ENCODE results near the gene POLE. TPM values are rescaled to one million over a fixed set of nuclear protein-coding genes. Genes with fewer than 3 reads are reported as not detected.

The POLE gene
- total and polyA plus RNA-seq, 11 donors, result 5.3 to 18.6 (median 9.8) TPM

- Histone ChIP-seq H3K9me3 (no peaks in the 10 kb centered on the region), H3K4me1 (no peaks in the 10 kb centered on the region), H3K27ac (no peak overlapping the region), H3K27me3 (no peaks in the 10 kb centered on the region), H3K36me3 (peaks cover 0 to 78% (median 60%) of the 10 kb centered on the region in 9 donors), H3K4me3 (no peak overlapping the region)
- 96 to 99% (median 97%) methylated on average over 7 of the region's 7 CpGs for WGBS, 4 donors
- no peak for TF ChIP-seq POLR2A (IDR thresholded peaks at IDR 0.05)
- TF ChIP-seq, protein P1, sequence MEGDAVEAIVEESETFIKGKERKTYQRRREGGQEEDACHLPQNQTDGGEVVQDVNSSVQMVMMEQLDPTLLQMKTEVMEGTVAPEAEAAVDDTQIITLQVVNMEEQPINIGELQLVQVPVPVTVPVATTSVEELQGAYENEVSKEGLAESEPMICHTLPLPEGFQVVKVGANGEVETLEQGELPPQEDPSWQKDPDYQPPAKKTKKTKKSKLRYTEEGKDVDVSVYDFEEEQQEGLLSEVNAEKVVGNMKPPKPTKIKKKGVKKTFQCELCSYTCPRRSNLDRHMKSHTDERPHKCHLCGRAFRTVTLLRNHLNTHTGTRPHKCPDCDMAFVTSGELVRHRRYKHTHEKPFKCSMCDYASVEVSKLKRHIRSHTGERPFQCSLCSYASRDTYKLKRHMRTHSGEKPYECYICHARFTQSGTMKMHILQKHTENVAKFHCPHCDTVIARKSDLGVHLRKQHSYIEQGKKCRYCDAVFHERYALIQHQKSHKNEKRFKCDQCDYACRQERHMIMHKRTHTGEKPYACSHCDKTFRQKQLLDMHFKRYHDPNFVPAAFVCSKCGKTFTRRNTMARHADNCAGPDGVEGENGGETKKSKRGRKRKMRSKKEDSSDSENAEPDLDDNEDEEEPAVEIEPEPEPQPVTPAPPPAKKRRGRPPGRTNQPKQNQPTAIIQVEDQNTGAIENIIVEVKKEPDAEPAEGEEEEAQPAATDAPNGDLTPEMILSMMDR (IDR thresholded peaks at IDR 0.05), result no peak
- ATAC-seq, result no peak
- no peak for DNase-seq
- intact Hi-C loops (cut with DNase I), result no loop called here
These were observed 40.3 kb downstream of the POLE start for GRCh38 chr12:132646850-132647249.

GRCh38 chr12:132642846-132643835 lies 44.0 kb downstream of the POLE start:
- no peak for ATAC-seq
- WGBS, 4 donors, result 94 to 95% (median 95%) methylated on average over 18 to 30 of the region's 30 CpGs
- no peak overlapping the region for H3K27ac ChIP-seq
- TF ChIP-seq, protein P1 (IDR thresholded peaks at IDR 0.05), result no peak
- no peak for TF ChIP-seq POLR2A (IDR thresholded peaks at IDR 0.05)
- no peaks in the 10 kb centered on the region for H3K4me1 ChIP-seq
- no peak overlapping the region for H3K4me3 ChIP-seq
- no peaks in the 10 kb centered on the region for H3K9me3 ChIP-seq
- H3K27me3 ChIP-seq, result no peaks in the 10 kb centered on the region
- H3K36me3 ChIP-seq, result peaks cover 0 to 74% (median 54%) of the 10 kb centered on the region in 9 donors
- intact Hi-C loops (cut with DNase I), result no loop called here
- no peak for DNase-seq

GRCh38 chr12:132641811-132642650 lies 45.1 kb downstream of the POLE start:
- Histone ChIP-seq H3K27ac (no peak overlapping the region), H3K4me1 (no peaks in the 10 kb centered on the region), H3K9me3 (no peaks in the 10 kb centered on the region), H3K36me3 (peaks cover 0 to 74% (median 55%) of the 10 kb centered on the region in 9 donors), H3K4me3 (no peak overlapping the region), H3K27me3 (no peaks in the 10 kb centered on the region)
- TF ChIP-seq POLR2A (IDR thresholded peaks at IDR 0.05), result no peak
- TF ChIP-seq, protein P1 (IDR thresholded peaks at IDR 0.05), result no peak
- 96 to 98% (median 97%) methylated on average over 25 to 28 of the region's 28 CpGs for WGBS, 4 donors
- intact Hi-C loops (cut with DNase I), result no loop called here
- DNase-seq, result no peak
- ATAC-seq, result no peak

DNA sequence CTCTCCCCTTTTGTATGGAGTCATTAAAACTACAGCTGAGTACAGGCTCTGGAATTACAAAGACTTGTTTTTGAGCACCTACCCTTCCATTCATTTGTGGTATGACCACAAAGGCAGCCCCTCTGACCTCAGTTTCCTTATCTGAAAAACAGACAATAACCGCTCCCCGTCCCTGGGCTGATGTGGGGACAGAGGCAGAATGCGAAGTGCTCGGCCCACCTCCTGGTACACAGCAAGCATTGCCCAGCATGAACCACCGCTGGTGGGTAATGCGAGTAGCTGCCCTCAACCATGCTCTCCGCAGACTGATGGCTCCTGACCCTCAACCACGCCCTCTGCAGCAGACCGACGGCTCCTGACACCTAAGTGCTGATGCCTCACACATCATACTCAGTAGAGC lies 46.2 kb downstream of the POLE start:
- no peak for DNase-seq
- H3K27me3 ChIP-seq, result no peaks in the 10 kb centered on the region
- intact Hi-C loops (cut with DNase I), result no loop called here
- no peak overlapping the region for H3K4me3 ChIP-seq
- TF ChIP-seq, protein P1 (IDR thresholded peaks at IDR 0.05), result no peak
- TF ChIP-seq POLR2A (IDR thresholded peaks at IDR 0.05), result no peak
- ATAC-seq, result no peak
- WGBS, 4 donors, result 85 to 94% (median 87%) methylated on average over 8 to 10 of the region's 10 CpGs
- H3K27ac ChIP-seq, result no peak overlapping the region
- peaks cover 0 to 74% (median 52%) of the 10 kb centered on the region in 9 donors for H3K36me3 ChIP-seq
- no peaks in the 10 kb centered on the region for H3K4me1 ChIP-seq
- no peaks in the 10 kb centered on the region for H3K9me3 ChIP-seq

Measured in heart left ventricle (tissue), 16 donors.